ENCODE measurements around the gene ABHD2. TPM values are rescaled to one million over a fixed set of nuclear protein-coding genes. Genes with fewer than 3 reads are reported as not detected.

Gene ABHD2
- total RNA-seq, 1 donor from 2014 or later, result 202 TPM

- Histone ChIP-seq H3K27me3 (ENCODE audit: low read depth) (no peaks in the 10 kb centered on the region), H3K36me3 (no peaks in the 10 kb centered on the region), H3K4me1 (peaks cover 48% of the 10 kb centered on the region), H3K9me3 (no peaks in the 10 kb centered on the region), H3K27ac (peak overlapping the region; percentile 85), H3K4me3 (peak overlapping the region; percentile 97)
- intact Hi-C loops (cut with DNase I), result no loop called here
- ATAC-seq, result no peak
- DNase-seq, result no peak
- TF ChIP-seq, protein P1, sequence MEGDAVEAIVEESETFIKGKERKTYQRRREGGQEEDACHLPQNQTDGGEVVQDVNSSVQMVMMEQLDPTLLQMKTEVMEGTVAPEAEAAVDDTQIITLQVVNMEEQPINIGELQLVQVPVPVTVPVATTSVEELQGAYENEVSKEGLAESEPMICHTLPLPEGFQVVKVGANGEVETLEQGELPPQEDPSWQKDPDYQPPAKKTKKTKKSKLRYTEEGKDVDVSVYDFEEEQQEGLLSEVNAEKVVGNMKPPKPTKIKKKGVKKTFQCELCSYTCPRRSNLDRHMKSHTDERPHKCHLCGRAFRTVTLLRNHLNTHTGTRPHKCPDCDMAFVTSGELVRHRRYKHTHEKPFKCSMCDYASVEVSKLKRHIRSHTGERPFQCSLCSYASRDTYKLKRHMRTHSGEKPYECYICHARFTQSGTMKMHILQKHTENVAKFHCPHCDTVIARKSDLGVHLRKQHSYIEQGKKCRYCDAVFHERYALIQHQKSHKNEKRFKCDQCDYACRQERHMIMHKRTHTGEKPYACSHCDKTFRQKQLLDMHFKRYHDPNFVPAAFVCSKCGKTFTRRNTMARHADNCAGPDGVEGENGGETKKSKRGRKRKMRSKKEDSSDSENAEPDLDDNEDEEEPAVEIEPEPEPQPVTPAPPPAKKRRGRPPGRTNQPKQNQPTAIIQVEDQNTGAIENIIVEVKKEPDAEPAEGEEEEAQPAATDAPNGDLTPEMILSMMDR (IDR thresholded peaks at IDR 0.05), result no peak
Measured at GRCh38 chr15:89087161-89087829, 961 bp upstream of the ABHD2 start.

DNA sequence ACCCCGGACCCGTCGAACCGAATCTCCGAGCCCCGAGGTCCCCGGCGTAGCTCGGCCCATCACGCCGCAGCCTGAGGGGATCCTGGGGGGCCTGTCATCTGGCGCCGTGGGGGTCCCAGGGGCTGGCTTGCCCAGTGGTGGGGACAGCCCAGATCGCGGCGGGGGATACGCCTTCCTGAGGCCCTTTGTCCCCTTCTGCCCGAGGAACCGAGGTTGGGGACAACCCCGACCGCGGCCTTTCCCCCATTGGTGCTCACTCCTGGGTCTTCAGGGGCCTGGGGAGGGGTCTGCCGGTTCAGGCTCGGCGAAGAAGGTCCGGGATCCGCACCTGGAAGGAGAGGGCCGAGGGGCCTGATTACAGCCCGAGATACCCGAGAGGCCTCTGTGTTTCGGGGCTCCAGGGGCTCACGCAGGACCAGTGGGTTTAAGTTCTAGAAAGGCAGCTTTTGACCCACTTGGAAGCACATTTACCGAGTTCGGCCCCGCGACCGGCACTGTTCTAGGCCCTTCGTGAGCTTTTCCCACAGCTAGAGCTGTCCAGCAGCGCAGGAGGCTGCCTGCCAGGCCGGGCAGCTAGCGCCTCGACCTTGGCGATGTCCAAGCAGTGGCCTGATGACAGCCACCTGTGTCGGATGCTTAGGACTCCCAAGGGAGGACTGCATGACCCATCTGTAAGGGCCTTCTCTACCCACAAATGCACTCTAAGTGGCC, 504 bp downstream of the ABHD2 start:
- Histone ChIP-seq H3K4me1 (peaks cover 62% of the 10 kb centered on the region), H3K36me3 (no peaks in the 10 kb centered on the region), H3K4me3 (peak overlapping the region; percentile 97), H3K27ac (peak overlapping the region; percentile 93), H3K27me3 (ENCODE audit: low read depth) (no peaks in the 10 kb centered on the region), H3K9me3 (no peaks in the 10 kb centered on the region)
- ATAC-seq, result peak; percentile 32 to 44
- TF ChIP-seq, protein P1 (IDR thresholded peaks at IDR 0.05), result no peak
- intact Hi-C loops (cut with DNase I), result no loop called here
- peak; percentile 62 for DNase-seq

DNA sequence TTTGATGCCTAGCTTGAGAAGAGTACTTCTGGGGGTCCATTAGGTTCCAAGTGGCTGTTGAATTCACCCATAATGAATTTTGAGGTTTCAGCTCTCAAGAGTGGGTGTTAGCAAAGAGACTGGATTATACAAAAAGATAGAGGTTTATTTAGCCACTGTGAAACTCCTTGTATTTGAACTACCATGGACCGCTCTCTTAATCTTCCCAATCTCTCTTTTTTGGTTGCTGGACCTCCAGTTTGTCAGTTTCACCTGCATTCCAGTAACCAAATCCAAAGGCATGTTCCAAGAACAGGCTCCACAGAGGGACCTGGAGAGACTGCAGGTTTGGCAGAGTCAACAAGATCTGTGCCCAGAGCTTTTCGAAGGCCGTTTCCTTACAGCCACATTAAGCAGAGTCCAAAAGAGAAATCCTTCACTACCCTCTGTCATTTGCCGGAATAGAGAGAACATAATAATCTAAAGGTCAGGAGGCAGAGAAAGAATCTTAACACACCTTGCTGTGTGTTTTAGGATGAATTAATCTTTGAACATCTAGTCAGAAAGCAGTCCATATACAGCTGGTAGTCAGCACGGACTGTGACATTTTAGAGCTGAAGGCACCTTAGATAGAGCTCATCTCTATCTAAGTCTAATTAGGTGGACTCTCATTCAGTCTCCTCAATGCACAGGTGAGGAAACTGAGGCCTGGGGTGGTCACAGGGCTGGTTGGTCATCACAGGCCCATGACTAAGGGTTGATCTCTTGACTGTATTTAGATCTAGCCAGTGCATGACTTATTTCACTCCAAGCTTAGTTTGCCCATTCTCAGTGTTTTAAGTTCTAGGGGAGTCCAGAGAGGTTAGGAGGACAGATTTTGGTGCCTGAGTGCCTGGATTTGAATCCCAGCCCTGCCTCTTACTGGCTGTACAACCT, 1.3 kb downstream of the ABHD2 start:
- no peaks in the 10 kb centered on the region for H3K9me3 ChIP-seq
- peak overlapping the region; percentile 97 for H3K4me3 ChIP-seq
- H3K27ac ChIP-seq, result peak overlapping the region; percentile 93
- H3K36me3 ChIP-seq, result no peaks in the 10 kb centered on the region
- ATAC-seq (no peak), DNase-seq (no peak)
- intact Hi-C loops (cut with DNase I), result no loop called here
- peaks cover 70% of the 10 kb centered on the region for H3K4me1 ChIP-seq
- TF ChIP-seq, protein P1 (IDR thresholded peaks at IDR 0.05), result no peak
- no peaks in the 10 kb centered on the region for H3K27me3 ChIP-seq (ENCODE audit: low read depth)

GRCh38 chr15:89090791-89091626, 2.8 kb downstream of the ABHD2 start:
- H3K4me1 ChIP-seq, result peaks cover 74% of the 10 kb centered on the region

More at GRCh38 chr15:89090791-89091626, 2.8 kb downstream of the ABHD2 start:
- intact Hi-C loops (cut with DNase I), result no loop called here
- TF ChIP-seq, protein P1 (IDR thresholded peaks at IDR 0.05), result no peak
- peak; percentile 85 for DNase-seq
- peak overlapping the region; percentile 97 for H3K4me3 ChIP-seq
- no peaks in the 10 kb centered on the region for H3K36me3 ChIP-seq
- H3K27me3 ChIP-seq (ENCODE audit: low read depth), result no peaks in the 10 kb centered on the region
- no peaks in the 10 kb centered on the region for H3K9me3 ChIP-seq
- ATAC-seq, result peak in 1 of 2 donors; percentile 52
- H3K27ac ChIP-seq, result peak overlapping the region; percentile 93
